ENCODE results near the gene CLBA1.

GRCh38 chr14:105043641-105044040 lies 58.1 kb downstream of the CLBA1 start:
- TF ChIP-seq CTCF (IDR thresholded peaks at IDR 0.05) (no peak), POLR2A (IDR thresholded peaks at IDR 0.05) (no peak)
